ENCODE measurements around the gene EIF3I.

The EIF3I gene

DNA sequence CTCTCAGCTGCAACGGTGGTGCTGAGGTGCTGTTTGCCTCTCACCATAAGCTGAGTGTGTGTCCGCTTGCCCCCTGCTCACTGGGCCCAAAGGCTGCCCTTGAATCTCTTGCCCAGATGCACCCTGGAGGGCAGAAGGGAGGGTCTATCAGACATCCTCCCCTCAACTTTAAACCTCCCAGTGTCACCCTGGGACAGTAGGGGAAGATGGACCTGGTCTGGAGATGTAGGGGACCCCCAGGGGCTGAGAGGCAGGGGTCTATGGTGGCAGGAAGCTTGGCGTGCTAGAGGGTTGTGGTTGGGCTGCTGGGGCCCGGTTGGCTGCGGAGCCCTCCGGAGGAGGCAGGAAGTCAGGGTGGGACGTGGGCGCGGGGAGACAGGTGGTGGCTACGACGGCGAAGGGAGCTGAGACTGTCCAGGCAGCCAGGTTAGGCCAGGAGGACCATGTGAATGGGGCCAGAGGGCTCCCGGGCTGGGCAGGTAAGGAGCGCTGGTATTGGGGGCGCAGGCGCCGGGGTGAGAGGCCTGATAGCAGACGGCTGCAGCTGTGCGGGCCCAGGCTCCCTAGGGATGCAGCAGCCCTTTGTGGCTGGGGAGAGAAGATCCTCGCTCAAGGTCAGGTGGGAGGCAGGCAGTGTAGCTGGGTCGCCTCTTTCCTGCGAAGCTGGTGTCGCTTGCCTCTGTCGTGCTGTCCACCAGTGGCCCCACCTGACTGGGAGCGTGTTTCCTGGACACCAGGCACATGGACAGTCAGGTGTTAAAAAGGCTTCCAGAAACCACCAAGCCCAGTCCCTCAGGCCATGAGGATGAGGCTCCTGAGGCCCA is 28.9 kb downstream of the EIF3I start, which contains the start of gene LCK:
LCK (plus strand) TSS at position 373 of the 824 bp plus-strand sequence. CDS start 23,065 bp downstream, outside the sequence.
- H3K36me3 ChIP-seq (ENCODE audit: control insufficient read depth in 1 of 2, insufficient read depth in 2 of 2, low read length in 2 of 2): no peaks in the 10 kb centered on the region
- H3K14ac ChIP-seq (ENCODE audit: low read length): no peak within 1 kb of the TSS
- DNase-seq: no peak
- no peaks in the 10 kb centered on the region for H3K9me3 ChIP-seq (ENCODE audit: insufficient read depth, low read depth, low read length)
- H2BK5ac ChIP-seq (ENCODE audit: low read depth, low read length, poor library complexity): no peak within 1 kb of the TSS
- H4K91ac ChIP-seq (ENCODE audit: low read depth, low read length): no peak within 1 kb of the TSS
- no peaks in the 10 kb centered on the region for H3K27me3 ChIP-seq (ENCODE audit: insufficient read depth, low read length)
- no peak within 1 kb of the TSS for H4K8ac ChIP-seq (ENCODE audit: low read depth, low read length)
- no peak within 1 kb of the TSS for H3K23ac ChIP-seq (ENCODE audit: low read length)
- no peak within 1 kb of the TSS for H3K4me2 ChIP-seq (ENCODE audit: low read length)
- no peak within 1 kb of the TSS for H2AFZ ChIP-seq (ENCODE audit: insufficient read depth, low read length, poor library complexity)
- H4K12ac ChIP-seq (ENCODE audit: low read depth, low read length): no peak within 1 kb of the TSS
- H2AK5ac ChIP-seq (ENCODE audit: low read length): no peak within 1 kb of the TSS
- H2BK12ac ChIP-seq (ENCODE audit: low read length): no peak within 1 kb of the TSS
- peak within 1 kb of the TSS; percentile 3 for H3K9ac ChIP-seq (ENCODE audit: low read length)
- H3K4me3 ChIP-seq (ENCODE audit: low read depth, low read length): no peak within 1 kb of the TSS
- no CpG with 5 or more reads among the region's 25 CpGs for WGBS (ENCODE audit: extremely low coverage, insufficient coverage, insufficient read length)
- H2BK120ac ChIP-seq (ENCODE audit: insufficient read depth, low read length, poor library complexity): no peak within 1 kb of the TSS
- H3K4me1 ChIP-seq (ENCODE audit: control insufficient read depth in 1 of 2, insufficient read depth in 2 of 2, low read length in 2 of 2): peaks cover 2% of the 10 kb centered on the region in 2 experiments
- no peak within 1 kb of the TSS for H3K4ac ChIP-seq (ENCODE audit: low read depth, low read length)
- no peaks in the 10 kb centered on the region for H3K79me2 ChIP-seq (ENCODE audit: control insufficient read depth, insufficient read depth, low read length, poor library complexity)
- H3K27ac ChIP-seq (ENCODE audit: low read depth, low read length): no peak within 1 kb of the TSS
- no peaks in the 10 kb centered on the region for H3K79me1 ChIP-seq (ENCODE audit: low read length)
- H3K18ac ChIP-seq (ENCODE audit: low read length): no peak within 1 kb of the TSS

- H3K18ac ChIP-seq (ENCODE audit: low read length): no peak overlapping the region
- no peak overlapping the region for H4K8ac ChIP-seq (ENCODE audit: low read depth, low read length)
- H3K79me2 ChIP-seq (ENCODE audit: control insufficient read depth, insufficient read depth, low read length, poor library complexity): no peaks in the 10 kb centered on the region
- no peaks in the 10 kb centered on the region for H3K4me1 ChIP-seq (ENCODE audit: control insufficient read depth in 1 of 2, insufficient read depth in 2 of 2, low read length in 2 of 2)
- DNase-seq: no peak
- no peaks in the 10 kb centered on the region for H3K36me3 ChIP-seq (ENCODE audit: control insufficient read depth in 1 of 2, insufficient read depth in 2 of 2, low read length in 2 of 2)
- H3K9me3 ChIP-seq (ENCODE audit: insufficient read depth, low read depth, low read length): no peaks in the 10 kb centered on the region
- H3K9ac ChIP-seq (ENCODE audit: low read length): no peak overlapping the region
- no peak overlapping the region for H3K4me3 ChIP-seq (ENCODE audit: low read depth, low read length)
- H3K79me1 ChIP-seq (ENCODE audit: low read length): no peaks in the 10 kb centered on the region
- no peak overlapping the region for H3K27ac ChIP-seq (ENCODE audit: low read depth, low read length)
- H2BK12ac ChIP-seq (ENCODE audit: low read length): no peak overlapping the region
- no peak overlapping the region for H3K4me2 ChIP-seq (ENCODE audit: low read length)
- no peak overlapping the region for H3K4ac ChIP-seq (ENCODE audit: low read depth, low read length)
- H3K14ac ChIP-seq (ENCODE audit: low read length): no peak overlapping the region
- no peak overlapping the region for H2AK5ac ChIP-seq (ENCODE audit: low read length)
- no peak overlapping the region for H4K91ac ChIP-seq (ENCODE audit: low read depth, low read length)
- H3K27me3 ChIP-seq (ENCODE audit: insufficient read depth, low read length): no peaks in the 10 kb centered on the region
- H4K12ac ChIP-seq (ENCODE audit: low read depth, low read length): no peak overlapping the region
- no peak overlapping the region for H2BK5ac ChIP-seq (ENCODE audit: low read depth, low read length, poor library complexity)
- WGBS (ENCODE audit: extremely low coverage, insufficient coverage, insufficient read length): no CpG with 5 or more reads among the region's 10 CpGs
- H2BK120ac ChIP-seq (ENCODE audit: insufficient read depth, low read length, poor library complexity): no peak overlapping the region
- H2AFZ ChIP-seq (ENCODE audit: insufficient read depth, low read length, poor library complexity): no peak overlapping the region
- H3K23ac ChIP-seq (ENCODE audit: low read length): no peak overlapping the region
Measured at GRCh38 chr1:32255072-32256071, 33.2 kb downstream of the EIF3I start.

GRCh38 chr1:32256473-32257226 is 34.4 kb downstream of the EIF3I start:
- no peak overlapping the region for H3K14ac ChIP-seq (ENCODE audit: low read length)
- WGBS (ENCODE audit: extremely low coverage, insufficient coverage, insufficient read length): no CpG with 5 or more reads among the region's 9 CpGs
- no peak for DNase-seq
- H2BK5ac ChIP-seq (ENCODE audit: low read depth, low read length, poor library complexity): no peak overlapping the region
- H3K27ac ChIP-seq (ENCODE audit: low read depth, low read length): no peak overlapping the region
- no peak overlapping the region for H4K8ac ChIP-seq (ENCODE audit: low read depth, low read length)
- no peaks in the 10 kb centered on the region for H3K4me1 ChIP-seq (ENCODE audit: control insufficient read depth in 1 of 2, insufficient read depth in 2 of 2, low read length in 2 of 2)
- no peak overlapping the region for H3K4me2 ChIP-seq (ENCODE audit: low read length)
- no peaks in the 10 kb centered on the region for H3K36me3 ChIP-seq (ENCODE audit: control insufficient read depth in 1 of 2, insufficient read depth in 2 of 2, low read length in 2 of 2)
- H3K23ac ChIP-seq (ENCODE audit: low read length): no peak overlapping the region
- no peaks in the 10 kb centered on the region for H3K27me3 ChIP-seq (ENCODE audit: insufficient read depth, low read length)
- H2AFZ ChIP-seq (ENCODE audit: insufficient read depth, low read length, poor library complexity): no peak overlapping the region
- H4K91ac ChIP-seq (ENCODE audit: low read depth, low read length): no peak overlapping the region
- H3K79me1 ChIP-seq (ENCODE audit: low read length): no peaks in the 10 kb centered on the region
- no peak overlapping the region for H3K4me3 ChIP-seq (ENCODE audit: low read depth, low read length)
- H2AK5ac ChIP-seq (ENCODE audit: low read length): no peak overlapping the region
- H3K4ac ChIP-seq (ENCODE audit: low read depth, low read length): no peak overlapping the region
- no peak overlapping the region for H3K18ac ChIP-seq (ENCODE audit: low read length)
- no peaks in the 10 kb centered on the region for H3K79me2 ChIP-seq (ENCODE audit: control insufficient read depth, insufficient read depth, low read length, poor library complexity)
- no peak overlapping the region for H4K12ac ChIP-seq (ENCODE audit: low read depth, low read length)
- no peak overlapping the region for H2BK120ac ChIP-seq (ENCODE audit: insufficient read depth, low read length, poor library complexity)
- no peaks in the 10 kb centered on the region for H3K9me3 ChIP-seq (ENCODE audit: insufficient read depth, low read depth, low read length)
- no peak overlapping the region for H3K9ac ChIP-seq (ENCODE audit: low read length)
- no peak overlapping the region for H2BK12ac ChIP-seq (ENCODE audit: low read length)

DNA sequence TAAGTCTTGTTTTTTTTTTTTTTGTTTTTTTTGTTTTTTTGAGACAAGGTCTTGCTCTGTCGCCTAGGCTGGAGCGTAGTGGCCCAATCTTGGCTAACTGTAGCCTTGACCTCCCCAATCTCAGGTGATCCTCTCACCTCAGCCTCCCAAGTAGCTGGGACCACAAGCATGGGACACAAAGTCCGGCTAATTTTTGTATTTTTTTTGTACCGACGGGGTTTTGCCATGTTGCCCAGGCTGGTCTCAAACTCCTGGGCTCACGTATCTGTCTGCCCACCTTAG is 35.0 kb downstream of the EIF3I start:
- no peak overlapping the region for H2AK5ac ChIP-seq (ENCODE audit: low read length)
- no peak overlapping the region for H3K18ac ChIP-seq (ENCODE audit: low read length)
- H3K36me3 ChIP-seq (ENCODE audit: control insufficient read depth in 1 of 2, insufficient read depth in 2 of 2, low read length in 2 of 2): no peaks in the 10 kb centered on the region
- no peaks in the 10 kb centered on the region for H3K4me1 ChIP-seq (ENCODE audit: control insufficient read depth in 1 of 2, insufficient read depth in 2 of 2, low read length in 2 of 2)
- no CpG with 5 or more reads among the region's 6 CpGs for WGBS (ENCODE audit: extremely low coverage, insufficient coverage, insufficient read length)
- no peak for DNase-seq
- H4K12ac ChIP-seq (ENCODE audit: low read depth, low read length): no peak overlapping the region
- no peaks in the 10 kb centered on the region for H3K27me3 ChIP-seq (ENCODE audit: insufficient read depth, low read length)
- H3K27ac ChIP-seq (ENCODE audit: low read depth, low read length): no peak overlapping the region
- no peak overlapping the region for H3K23ac ChIP-seq (ENCODE audit: low read length)
- no peak overlapping the region for H2BK120ac ChIP-seq (ENCODE audit: insufficient read depth, low read length, poor library complexity)
- no peak overlapping the region for H3K9ac ChIP-seq (ENCODE audit: low read length)
- no peak overlapping the region for H4K8ac ChIP-seq (ENCODE audit: low read depth, low read length)
- no peak overlapping the region for H2BK12ac ChIP-seq (ENCODE audit: low read length)
- H3K79me1 ChIP-seq (ENCODE audit: low read length): no peaks in the 10 kb centered on the region
- H3K4me2 ChIP-seq (ENCODE audit: low read length): no peak overlapping the region
- H3K14ac ChIP-seq (ENCODE audit: low read length): no peak overlapping the region
- no peak overlapping the region for H4K91ac ChIP-seq (ENCODE audit: low read depth, low read length)
- no peaks in the 10 kb centered on the region for H3K9me3 ChIP-seq (ENCODE audit: insufficient read depth, low read depth, low read length)
- no peaks in the 10 kb centered on the region for H3K79me2 ChIP-seq (ENCODE audit: control insufficient read depth, insufficient read depth, low read length, poor library complexity)
- H2AFZ ChIP-seq (ENCODE audit: insufficient read depth, low read length, poor library complexity): no peak overlapping the region
- H3K4me3 ChIP-seq (ENCODE audit: low read depth, low read length): no peak overlapping the region
- no peak overlapping the region for H2BK5ac ChIP-seq (ENCODE audit: low read depth, low read length, poor library complexity)
- H3K4ac ChIP-seq (ENCODE audit: low read depth, low read length): no peak overlapping the region

All from trophoblast cell (in vitro differentiated cells and primary cell).